KMS-11 (cell line): ENCODE measurements around the gene PARD3B.

Source experiments
- H2AFZ ChIP-seq: fragments of 200-600 bp; sonication (generic); 2 replicates; pipeline ENCODE4 v1.6.1; 2016; ENCODE audit warnings: antibody characterized with exemption, mixed run types, low read depth
- H3K27ac ChIP-seq: fragments of 200-600 bp; sonication (generic); 2 replicates; pipeline ENCODE4 v1.6.1; 2016; ENCODE audit warnings: mild to moderate bottlenecking, mixed run types
- H3K27me3 ChIP-seq: fragments of 200-600 bp; sonication (generic); 2 replicates; pipeline ENCODE4 v1.6.1; 2017; ENCODE audit warnings: mild to moderate bottlenecking, low read depth, mixed run types, moderate library complexity; ENCODE audit not compliant: insufficient read depth
- H3K36me3 ChIP-seq: fragments of 200-600 bp; sonication (generic); 2 replicates; pipeline ENCODE4 v1.6.1; 2017; ENCODE audit warnings: mild to moderate bottlenecking, mixed run types; ENCODE audit not compliant: insufficient read depth
- H3K4me1 ChIP-seq: fragments of 200-600 bp; sonication (generic); 2 replicates; pipeline ENCODE4 v1.6.1; 2016; ENCODE audit warnings: mild to moderate bottlenecking, low read depth, mixed run types; ENCODE audit not compliant: poor library complexity, severe bottlenecking
- H3K4me2 ChIP-seq: fragments of 200-600 bp; sonication (generic); 2 replicates; pipeline ENCODE4 v1.7.0; 2016; ENCODE audit warnings: mild to moderate bottlenecking, mixed run types
- H3K4me3 ChIP-seq: fragments of 200-600 bp; sonication (generic); IDR thresholded peaks from 2 replicates; pipeline ENCODE4 v1.6.1; 2017; ENCODE audit warnings: low read depth, low read length, mixed read lengths; ENCODE audit not compliant: insufficient read depth
- H3K79me2 ChIP-seq: fragments of 200-600 bp; sonication (generic); 2 replicates; pipeline ENCODE4 v1.6.1; 2016; ENCODE audit warnings: low read depth, mixed run types; ENCODE audit not compliant: insufficient read depth
- H3K9ac ChIP-seq: fragments of 200-600 bp; sonication (generic); 2 replicates; pipeline ENCODE4 v1.6.1; 2016; ENCODE audit warnings: mild to moderate bottlenecking, mixed run types
- H4K20me1 ChIP-seq: fragments of 200-600 bp; sonication (generic); 2 replicates; pipeline ENCODE4 v1.6.1; 2016; ENCODE audit warnings: mild to moderate bottlenecking, mixed run types; ENCODE audit not compliant: insufficient read depth
- TF ChIP-seq, protein P1 (sequence below): fragments of 200-600 bp; sonication (generic); conservative IDR thresholded peaks from 2 replicates; pipeline ENCODE4 v1.6.1; 2017; ENCODE audit warnings: low read depth, mild to moderate bottlenecking, antibody characterized with exemption, low read length, moderate library complexity, mixed read lengths

PARD3B gene

DNA sequence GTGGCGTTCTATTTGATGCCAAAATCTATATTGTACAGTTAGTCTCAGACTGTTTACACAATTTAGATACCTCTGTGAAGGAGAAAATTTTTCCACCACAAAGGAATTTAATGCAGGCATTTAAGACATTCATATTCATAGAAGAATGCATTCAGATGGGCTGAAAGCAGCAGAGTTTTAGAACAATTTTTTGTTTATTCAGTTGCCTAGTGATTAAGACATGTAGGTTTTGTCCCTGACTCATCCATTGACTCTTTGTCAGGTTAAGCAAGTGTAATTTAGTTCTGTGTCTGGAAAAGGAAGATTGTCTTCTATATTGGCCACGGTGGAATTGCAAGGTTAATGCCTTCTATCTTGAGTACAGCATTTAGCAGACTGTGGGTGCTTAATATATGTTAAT, 515.0 kb downstream of the PARD3B start:
- no peak overlapping the region for H3K4me3 ChIP-seq
- H3K27me3 ChIP-seq: no peaks in the 10 kb centered on the region
- H3K79me2 ChIP-seq: no peaks in the 10 kb centered on the region
- no peaks in the 10 kb centered on the region for H3K36me3 ChIP-seq
- no peak overlapping the region for H3K27ac ChIP-seq
- no peak overlapping the region for H2AFZ ChIP-seq
- no peaks in the 10 kb centered on the region for H4K20me1 ChIP-seq
- TF ChIP-seq, protein P1, sequence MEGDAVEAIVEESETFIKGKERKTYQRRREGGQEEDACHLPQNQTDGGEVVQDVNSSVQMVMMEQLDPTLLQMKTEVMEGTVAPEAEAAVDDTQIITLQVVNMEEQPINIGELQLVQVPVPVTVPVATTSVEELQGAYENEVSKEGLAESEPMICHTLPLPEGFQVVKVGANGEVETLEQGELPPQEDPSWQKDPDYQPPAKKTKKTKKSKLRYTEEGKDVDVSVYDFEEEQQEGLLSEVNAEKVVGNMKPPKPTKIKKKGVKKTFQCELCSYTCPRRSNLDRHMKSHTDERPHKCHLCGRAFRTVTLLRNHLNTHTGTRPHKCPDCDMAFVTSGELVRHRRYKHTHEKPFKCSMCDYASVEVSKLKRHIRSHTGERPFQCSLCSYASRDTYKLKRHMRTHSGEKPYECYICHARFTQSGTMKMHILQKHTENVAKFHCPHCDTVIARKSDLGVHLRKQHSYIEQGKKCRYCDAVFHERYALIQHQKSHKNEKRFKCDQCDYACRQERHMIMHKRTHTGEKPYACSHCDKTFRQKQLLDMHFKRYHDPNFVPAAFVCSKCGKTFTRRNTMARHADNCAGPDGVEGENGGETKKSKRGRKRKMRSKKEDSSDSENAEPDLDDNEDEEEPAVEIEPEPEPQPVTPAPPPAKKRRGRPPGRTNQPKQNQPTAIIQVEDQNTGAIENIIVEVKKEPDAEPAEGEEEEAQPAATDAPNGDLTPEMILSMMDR: no peak
- no peaks in the 10 kb centered on the region for H3K4me1 ChIP-seq
- H3K9ac ChIP-seq: no peak overlapping the region
- no peak overlapping the region for H3K4me2 ChIP-seq

DNA sequence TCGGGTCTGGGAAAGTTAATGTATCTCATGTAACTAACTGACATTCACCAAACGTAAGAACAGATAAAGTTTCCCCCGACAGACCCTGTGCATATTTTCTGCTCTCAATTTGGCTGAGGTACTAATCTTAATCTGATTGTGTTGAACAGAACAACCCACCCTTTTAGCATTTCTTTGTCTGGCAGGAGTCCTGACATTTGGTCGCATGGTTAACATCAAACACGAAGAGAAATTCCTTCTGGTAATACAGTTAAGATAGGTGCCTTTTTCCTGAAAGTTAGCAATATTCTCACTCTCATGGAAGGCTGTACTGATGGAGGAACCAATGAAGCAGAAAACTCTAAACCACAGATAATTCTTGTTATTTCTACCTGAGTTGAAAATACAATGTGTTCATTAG, 520.8 kb downstream of the PARD3B start:
- Histone ChIP-seq H3K79me2 (no peaks in the 10 kb centered on the region), H2AFZ (no peak overlapping the region), H3K4me3 (no peak overlapping the region), H3K27me3 (no peaks in the 10 kb centered on the region), H3K27ac (no peak overlapping the region), H3K4me1 (no peaks in the 10 kb centered on the region), H3K4me2 (no peak overlapping the region), H3K9ac (no peak overlapping the region), H3K36me3 (no peaks in the 10 kb centered on the region), H4K20me1 (no peaks in the 10 kb centered on the region)
- TF ChIP-seq, protein P1: no peak

DNA sequence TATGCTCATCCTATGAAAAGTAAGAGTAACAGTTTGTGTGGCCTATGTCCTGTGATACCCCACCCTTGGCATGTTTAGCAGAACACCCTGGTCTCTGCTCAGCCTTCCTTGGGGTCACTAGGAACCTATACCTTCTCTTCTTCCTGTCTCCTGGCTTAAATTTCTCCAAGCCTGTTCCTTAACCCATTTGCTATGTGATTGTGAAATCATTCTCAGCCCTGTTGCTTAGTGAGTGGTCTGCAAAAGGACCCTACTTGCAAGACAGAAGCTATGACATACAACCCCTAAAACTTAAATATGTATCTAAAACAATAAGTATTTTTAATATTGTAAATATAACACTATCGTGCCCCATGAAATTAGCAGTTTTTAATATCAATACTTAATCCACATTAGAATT, 524.7 kb downstream of the PARD3B start:
- TF ChIP-seq, protein P1: no peak
- H3K4me2 ChIP-seq: no peak overlapping the region
- H3K27me3 ChIP-seq: no peaks in the 10 kb centered on the region
- H3K79me2 ChIP-seq: no peaks in the 10 kb centered on the region
- no peaks in the 10 kb centered on the region for H3K4me1 ChIP-seq
- H3K27ac ChIP-seq: no peak overlapping the region
- H3K4me3 ChIP-seq: no peak overlapping the region
- H4K20me1 ChIP-seq: no peaks in the 10 kb centered on the region
- H2AFZ ChIP-seq: no peak overlapping the region
- H3K9ac ChIP-seq: no peak overlapping the region
- H3K36me3 ChIP-seq: no peaks in the 10 kb centered on the region

DNA sequence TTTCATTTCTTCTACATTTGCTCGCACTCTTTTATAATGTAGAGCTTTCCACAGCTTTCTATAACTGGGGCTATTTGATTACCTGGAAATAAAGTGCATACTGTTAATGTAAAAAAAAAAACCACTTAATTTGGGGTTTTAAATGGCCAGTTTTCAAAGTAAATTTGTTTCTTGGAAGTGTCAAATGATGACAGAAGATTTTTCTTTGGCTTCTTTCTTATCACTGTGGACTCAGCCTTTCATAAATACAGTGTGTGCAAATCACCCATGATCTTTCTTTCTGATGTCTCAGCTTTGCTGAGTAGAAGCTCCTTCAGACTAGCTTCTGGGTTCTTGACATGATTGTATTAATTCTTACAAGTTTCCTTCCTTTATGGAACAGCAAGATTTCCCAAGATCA, 525.6 kb downstream of the PARD3B start:
- H3K4me2 ChIP-seq: no peak overlapping the region
- H3K27me3 ChIP-seq: no peaks in the 10 kb centered on the region
- no peaks in the 10 kb centered on the region for H3K36me3 ChIP-seq
- no peak overlapping the region for H3K4me3 ChIP-seq
- no peaks in the 10 kb centered on the region for H3K4me1 ChIP-seq
- H3K27ac ChIP-seq: no peak overlapping the region
- no peak overlapping the region for H2AFZ ChIP-seq
- no peak overlapping the region for H3K9ac ChIP-seq
- H3K79me2 ChIP-seq: no peaks in the 10 kb centered on the region
- no peaks in the 10 kb centered on the region for H4K20me1 ChIP-seq
- TF ChIP-seq, protein P1: no peak
